GM19193 (cell line): ENCODE measurements around the gene SLC4A1AP.

ENCODE experiments used
- POLR2A ChIP-seq: IDR thresholded peaks from 4 replicates; pipeline ENCODE4 v1.6.1; 2011; ENCODE audit not compliant: insufficient read depth, insufficient read length; ENCODE audit errors: extremely low read depth

Gene SLC4A1AP

DNA sequence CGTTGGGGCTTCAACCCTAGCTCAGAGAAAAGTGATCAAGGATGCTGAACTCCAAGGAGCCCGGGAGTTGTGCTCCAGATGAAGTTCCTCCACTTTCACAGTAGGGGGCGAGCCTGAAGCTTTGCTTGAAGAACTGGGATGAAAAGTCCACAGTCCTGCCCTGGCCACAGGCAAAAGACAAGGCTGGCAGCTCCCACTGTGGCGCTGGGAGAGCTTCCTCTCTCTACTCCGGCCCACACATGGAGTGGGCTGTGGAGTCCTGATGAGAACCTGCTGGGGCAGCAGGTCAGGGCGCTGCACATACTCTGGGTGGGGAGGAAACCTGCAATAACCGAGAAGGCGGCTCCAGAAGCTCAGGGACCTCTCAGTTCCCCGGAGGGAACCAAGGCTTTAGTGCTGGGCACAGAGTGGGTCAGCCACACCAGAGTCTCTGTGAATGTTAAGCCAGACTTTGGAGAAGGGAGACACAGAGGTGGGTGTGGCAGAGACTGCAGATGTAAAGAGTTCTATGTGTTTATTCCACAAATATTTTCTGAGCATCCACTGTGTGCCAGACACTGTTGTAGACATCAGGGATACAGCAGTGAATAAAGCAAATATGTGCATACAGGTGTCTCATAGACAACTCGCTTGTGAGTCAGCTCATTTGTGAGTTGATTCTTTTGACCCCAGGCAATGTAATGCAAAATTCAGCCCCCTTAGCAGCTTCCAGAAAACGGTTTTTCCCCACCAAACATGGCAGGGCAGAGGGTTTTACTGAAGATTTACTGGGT, 59.9 kb downstream of the SLC4A1AP start:
- no peak for TF ChIP-seq POLR2A

DNA sequence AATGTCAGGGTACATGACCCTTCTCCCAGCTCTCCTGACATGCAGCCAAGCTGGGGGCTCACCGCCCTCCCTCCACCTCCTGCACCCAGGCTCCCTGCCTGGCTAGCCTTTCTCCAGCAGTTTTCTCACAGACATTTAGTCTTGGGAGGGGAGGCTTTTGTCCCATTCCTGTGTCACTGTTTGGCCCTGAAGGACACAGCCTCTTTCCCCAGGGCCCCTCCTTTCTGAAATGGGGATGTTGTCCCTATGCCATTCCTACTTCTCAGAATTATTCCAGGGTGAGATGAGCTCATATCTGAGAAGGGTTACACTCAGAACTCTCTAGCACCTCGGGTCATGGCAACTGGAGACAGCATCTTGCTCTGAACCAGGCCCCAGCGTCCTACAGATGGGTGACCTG, 60.5 kb downstream of the SLC4A1AP start:
- TF ChIP-seq POLR2A: no peak

DNA sequence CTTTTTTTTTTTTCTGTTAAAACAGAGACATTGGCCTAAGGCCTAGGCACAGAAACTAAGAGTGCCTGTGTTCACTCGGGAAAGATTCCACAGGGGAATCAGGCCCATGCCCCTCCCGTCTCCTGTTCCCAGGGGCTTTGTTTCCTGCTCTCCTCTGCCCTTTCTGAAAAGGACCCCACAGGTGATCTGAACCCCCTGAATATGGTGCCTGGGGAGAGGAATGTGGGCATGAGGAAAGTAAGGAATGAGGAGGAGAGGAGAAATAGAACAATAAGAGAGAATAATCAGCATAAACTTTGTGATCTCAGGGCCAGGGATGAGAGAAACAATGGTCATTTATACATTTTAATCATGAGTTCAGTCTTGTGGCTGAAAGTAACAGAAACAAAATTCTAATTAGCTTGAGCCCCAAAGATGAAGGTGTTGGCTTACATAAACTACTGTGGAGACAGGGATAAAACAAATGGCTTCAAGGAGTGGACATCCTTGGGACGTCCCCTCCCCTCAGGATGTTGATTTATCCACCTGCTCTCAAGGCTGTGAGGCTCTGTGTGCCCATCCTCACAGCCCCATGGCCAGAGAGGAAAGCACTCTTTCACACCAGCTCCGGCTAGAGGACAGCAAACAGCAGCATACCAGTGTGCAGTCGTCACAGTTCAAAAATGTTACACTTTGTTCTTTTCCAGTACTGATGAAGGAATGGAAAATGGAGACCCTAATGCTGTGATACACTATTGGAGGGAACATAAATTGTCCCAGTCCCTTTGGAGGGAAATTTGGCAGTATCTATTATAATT, 61.4 kb downstream of the SLC4A1AP start:
- TF ChIP-seq POLR2A: no peak

DNA sequence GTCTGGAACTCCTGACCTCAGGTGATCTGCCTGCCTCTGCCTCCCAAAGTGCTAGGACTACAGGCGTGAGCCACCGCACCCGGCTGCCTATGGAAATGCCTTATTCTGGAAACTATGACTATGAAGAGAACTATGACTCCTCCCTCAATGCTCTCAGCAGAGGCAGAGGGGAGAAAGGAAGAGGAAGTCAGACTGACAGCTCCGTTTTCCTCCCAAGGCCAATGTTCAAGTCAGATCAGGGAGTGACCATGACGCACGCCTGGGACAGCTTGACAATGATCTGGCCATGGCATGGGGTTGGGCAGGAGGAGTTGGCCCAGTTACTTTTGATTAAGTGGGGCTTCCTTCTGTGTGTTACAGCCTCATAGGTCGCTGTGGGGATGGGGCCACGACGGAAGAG, 63.6 kb downstream of the SLC4A1AP start:
- no peak for TF ChIP-seq POLR2A

DNA sequence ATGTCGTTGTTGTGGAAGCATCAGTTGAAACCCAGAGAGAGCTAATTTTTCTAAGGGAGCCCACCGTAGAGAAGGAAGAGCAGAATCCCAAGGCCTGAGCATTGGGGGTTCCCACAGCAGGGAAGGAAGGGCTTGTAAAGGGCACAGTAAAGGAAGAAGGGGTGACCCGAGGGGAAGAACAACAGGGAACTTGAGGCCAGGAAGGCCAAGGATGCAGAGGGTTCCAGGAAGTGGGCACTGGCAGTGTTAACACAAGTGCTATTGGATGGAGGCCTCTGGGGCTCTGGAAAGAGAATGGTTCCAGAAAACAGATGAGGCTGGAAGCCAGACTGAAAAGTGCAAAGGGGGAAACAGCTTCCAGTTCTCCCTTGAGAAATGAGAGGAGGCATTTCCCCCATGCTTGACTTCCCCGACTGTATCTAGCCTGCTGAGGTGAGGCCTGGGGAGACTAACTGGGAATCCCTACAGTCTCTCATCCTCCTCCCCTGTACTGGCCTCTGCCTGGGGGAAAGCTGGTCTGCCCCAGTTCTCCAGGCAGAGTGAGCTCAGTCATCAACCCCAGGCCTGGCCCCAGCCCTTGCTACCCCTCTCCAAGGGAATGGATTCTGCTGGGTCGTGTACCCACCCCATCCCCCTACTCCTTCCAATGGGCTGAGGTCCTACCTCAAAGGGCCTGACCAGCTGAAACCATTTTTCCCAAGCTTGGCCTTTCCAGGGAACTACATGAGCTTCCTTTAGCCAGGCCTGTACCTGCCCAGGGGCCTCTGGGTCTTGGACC, 64.6 kb downstream of the SLC4A1AP start:
- no peak for TF ChIP-seq POLR2A

DNA sequence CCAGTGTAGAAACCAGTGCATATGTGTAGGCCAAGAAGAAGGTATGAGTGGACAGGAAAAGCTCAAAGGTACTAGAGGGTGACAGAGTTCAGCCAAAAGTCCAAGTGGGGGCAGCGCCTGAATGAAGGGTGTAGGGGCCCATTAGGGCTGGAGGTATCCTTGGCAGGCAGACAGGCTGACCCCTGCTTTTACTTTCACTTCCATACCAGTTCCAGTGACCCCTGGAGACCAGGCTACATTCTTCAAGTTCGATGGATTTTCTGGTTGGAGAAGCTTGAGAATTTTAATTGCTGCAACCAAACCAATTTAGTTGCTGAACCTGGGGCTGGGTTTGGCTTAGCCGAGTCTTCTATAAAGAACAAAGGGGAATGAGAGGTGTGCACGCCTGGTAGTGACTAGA, 65.5 kb downstream of the SLC4A1AP start:
- no peak for TF ChIP-seq POLR2A

DNA sequence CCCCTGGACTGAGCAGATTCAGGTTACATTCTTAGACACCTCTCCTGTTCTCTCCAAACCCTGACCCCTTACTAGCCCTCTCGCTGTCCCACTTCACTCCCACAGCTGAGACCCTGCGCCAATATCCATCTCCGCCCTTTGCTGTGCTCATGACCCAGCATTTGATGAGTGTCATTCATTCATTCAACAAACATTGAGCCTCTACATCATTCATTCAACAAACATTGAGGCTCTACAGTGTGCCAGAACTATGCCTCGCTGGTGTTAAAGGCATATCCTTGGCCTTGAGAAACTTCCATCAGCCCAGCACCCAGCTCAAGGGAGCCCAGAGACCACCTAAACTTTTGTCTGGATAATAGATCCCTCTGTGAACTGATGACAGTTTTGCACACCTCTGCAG, 65.9 kb downstream of the SLC4A1AP start:
- no peak for TF ChIP-seq POLR2A

DNA sequence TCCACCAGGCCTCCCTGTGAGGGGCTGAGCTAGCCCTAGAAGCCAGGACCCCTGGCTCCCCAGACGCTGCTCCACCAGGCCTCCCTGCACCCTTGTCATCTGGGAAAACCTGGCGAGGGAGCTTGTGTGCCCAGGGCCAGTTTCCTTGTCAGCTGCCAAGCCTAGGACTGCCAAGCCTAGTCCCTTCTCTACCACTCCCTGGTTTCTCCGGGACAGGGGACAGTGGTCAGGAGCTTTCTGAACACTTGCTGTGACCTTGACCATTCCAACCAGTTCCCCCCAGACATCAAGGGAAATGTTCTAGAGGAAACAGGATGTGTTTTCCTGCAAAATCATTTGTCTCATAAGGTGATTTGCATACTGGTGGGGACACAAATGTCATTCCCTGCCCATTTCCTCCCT, 66.6 kb downstream of the SLC4A1AP start:
- no peak for TF ChIP-seq POLR2A

DNA sequence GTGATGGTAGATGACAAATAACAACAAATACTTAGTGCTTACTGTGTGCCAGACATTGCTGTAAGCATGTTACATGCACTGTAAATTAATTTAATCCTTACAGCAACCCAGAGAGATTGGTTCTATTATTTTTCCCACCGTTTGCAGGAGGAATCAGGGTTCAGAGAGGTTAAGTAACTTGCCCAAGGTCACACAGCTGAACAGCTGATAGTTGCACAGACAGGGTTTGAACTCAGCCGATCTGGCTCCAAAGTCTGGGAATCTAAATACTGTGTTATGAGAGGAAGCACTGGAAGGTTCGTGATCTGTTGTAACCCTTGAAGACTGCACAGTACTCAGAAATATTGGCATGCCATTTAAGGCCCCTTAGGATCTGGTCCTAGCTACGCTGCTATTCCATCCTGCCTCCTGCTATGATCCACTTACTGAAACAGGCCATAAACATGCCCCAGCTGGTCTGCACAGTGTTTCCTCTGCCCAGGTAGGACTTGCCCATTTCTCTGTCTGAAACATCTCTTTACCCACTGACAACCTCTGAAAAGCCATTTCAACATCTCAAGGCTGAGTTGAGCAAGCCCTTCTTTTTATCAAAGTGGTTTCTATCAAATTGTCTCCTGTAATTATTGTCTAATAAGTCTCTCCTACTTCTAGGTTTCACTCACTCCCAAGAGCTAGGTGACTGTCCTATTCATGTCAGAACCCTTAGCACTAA, 67.4 kb downstream of the SLC4A1AP start:
- no peak for TF ChIP-seq POLR2A

DNA sequence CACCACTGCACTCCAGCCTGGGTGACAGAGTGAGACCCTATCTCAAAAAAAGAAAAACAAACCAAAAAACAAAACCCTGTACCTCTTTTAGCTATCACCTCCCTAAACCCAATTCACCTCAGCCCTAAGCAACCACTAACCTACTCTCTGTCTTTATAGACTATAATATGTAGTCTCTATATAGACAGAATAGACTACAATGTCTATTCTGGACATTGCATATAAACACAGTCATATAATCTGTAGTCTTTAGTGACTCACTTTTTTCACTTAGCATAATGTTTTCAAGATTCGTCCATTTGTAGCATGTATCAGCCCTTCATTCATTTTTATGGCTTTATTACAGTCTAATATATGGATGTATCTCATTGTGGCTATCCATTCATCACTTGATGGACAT, 70.6 kb downstream of the SLC4A1AP start:
- TF ChIP-seq POLR2A: no peak

DNA sequence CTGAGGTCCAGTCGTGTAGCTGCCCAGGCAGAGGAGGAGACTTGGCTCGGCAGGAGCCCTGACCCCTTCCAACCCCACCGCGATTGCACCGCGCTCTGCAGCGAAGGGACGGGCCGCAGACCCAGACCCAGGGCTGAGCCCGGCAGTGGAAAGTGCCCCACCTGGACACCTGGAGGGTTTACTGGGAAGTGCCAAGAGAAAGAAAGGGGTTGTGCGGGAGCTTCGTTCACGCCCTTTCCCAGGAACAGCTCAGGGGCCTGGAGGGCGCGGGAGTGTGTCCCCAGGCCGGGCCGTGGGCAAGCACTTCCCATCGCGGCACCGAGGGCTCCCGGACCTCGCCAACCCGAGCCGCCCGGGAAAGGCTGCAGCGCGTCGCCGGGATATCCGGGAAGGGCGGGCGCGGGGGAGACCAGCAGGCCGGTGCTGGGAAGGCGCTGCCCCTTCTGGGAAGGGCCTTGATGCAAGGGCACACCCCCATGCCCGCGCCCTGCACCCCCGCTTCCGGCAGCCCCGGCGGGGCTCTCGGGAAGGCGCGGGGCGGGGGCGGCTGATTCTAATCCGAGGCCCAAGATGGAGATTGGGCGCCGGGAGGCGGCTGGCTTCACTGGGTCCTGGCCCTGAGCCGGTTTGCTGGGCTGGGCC, 71.7 kb downstream of the SLC4A1AP start:
- TF ChIP-seq POLR2A: no peak

DNA sequence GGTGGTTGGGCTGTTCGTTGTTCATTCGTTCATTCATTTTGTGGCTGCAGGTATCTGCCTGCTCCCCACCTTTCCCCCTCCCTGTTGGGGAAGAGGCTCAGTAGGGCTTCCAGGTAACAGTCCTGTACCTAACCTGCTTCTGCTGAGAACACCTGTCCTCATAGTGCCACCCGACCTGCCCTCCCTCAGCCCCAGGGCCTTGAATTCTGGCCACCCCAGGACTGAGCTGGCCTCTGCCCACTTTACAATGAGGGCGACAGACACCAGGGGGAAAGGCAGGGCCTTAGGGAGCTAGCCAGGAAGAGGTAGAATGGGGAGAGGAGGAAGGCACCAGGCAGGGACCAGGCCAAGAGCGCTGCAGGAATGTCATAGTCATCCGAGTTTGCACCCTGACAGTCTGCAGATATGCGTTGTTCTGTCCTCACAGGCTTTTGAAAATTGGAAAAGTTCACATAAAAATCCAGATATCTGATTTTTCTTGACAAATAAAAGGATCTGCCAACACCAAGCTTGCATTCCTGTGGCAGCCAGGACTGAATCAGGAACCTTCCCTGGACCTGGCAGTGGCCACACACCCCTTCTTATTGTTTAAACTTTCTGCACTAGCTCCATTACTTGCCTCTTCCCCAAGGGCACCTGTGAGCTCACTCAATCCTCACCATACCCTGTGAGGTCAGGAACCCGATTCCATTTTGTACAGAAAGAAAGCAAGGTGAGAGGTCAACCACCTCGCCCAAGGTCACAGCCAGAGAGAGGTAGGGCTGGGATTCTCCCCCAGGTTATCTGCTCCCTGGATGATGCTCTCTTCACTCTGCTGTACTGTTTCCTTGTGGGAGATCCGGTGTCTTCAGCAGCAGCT, 72.6 kb downstream of the SLC4A1AP start:
- TF ChIP-seq POLR2A: no peak

DNA sequence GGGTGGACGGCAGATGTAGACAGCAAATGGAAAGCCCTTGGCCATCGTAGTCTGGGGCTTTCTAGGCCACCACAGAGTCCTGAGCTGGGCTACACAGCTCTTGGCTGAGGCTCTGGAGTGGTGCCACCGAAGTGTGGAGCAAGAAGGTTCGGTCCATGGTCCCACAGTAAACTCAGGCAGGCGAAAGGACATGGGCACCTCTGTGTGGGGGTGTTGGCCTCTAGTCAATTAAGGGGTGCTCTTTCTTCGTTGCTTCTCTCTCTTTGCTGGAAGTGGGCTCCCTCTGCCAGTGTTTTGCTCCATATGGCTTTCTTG, 73.2 kb downstream of the SLC4A1AP start:
- no peak for TF ChIP-seq POLR2A
